NB4 (cell line): Measurements from ENCODE around the gene MYO6.

ENCODE experiments used
- CTCF ChIP-seq: IDR thresholded peaks from one replicate; pipeline ENCODE4 v1.5.1; 2012; ENCODE audit warnings: low read depth, low read length
- MAX ChIP-seq: IDR thresholded peaks from 2 replicates; pipeline ENCODE4 v1.6.1; 2011; ENCODE audit warnings: low read depth, low read length
- MYC ChIP-seq: IDR thresholded peaks from 2 replicates; pipeline ENCODE4 v1.6.1; 2011; ENCODE audit warnings: low read depth, low read length
- POLR2A ChIP-seq: IDR thresholded peaks from 2 replicates; pipeline ENCODE4 v1.6.1; 2011; ENCODE audit warnings: mild to moderate bottlenecking; ENCODE audit not compliant: insufficient read length; ENCODE audit errors: extremely low read depth

- TF ChIP-seq POLR2A (no peak), MAX (no peak), CTCF (no peak), MYC (no peak)
Measured at GRCh38 chr6:75852721-75853120, 103.7 kb downstream of the MYO6 start.
